Measurements from ENCODE around the gene NOXO1.

NOXO1 gene

GRCh38 chr16:2003231-2003826, 22.1 kb upstream of the NOXO1 start:
- Histone ChIP-seq H3K4me3 (ENCODE audit: low read depth, low read length) (no peak overlapping the region), H3K27me3 (ENCODE audit: insufficient read depth, low read length) (no peaks in the 10 kb centered on the region), H3K9me3 (ENCODE audit: insufficient read depth, low read depth, low read length) (peaks cover 1% of the 10 kb centered on the region), H4K91ac (ENCODE audit: low read depth, low read length) (no peak overlapping the region), H4K12ac (ENCODE audit: low read depth, low read length) (peak overlapping the region; percentile 20), H3K9ac (ENCODE audit: low read length) (no peak overlapping the region), H3K36me3 (ENCODE audit: control insufficient read depth in 1 of 2, insufficient read depth in 2 of 2, low read length in 2 of 2) (peaks cover 58 to 61% of the 10 kb centered on the region in 2 experiments), H3K4me2 (ENCODE audit: low read length) (no peak overlapping the region), H3K79me2 (ENCODE audit: control insufficient read depth, insufficient read depth, low read length, poor library complexity) (peaks cover 6% of the 10 kb centered on the region), H3K79me1 (ENCODE audit: low read length) (no peaks in the 10 kb centered on the region), H3K14ac (ENCODE audit: low read length) (no peak overlapping the region), H3K23ac (ENCODE audit: low read length) (no peak overlapping the region), H3K18ac (ENCODE audit: low read length) (no peak overlapping the region), H3K4me1 (ENCODE audit: control insufficient read depth in 1 of 2, insufficient read depth in 2 of 2, low read length in 2 of 2) (peaks cover 5 to 15% of the 10 kb centered on the region in 2 experiments), H4K8ac (ENCODE audit: low read depth, low read length) (no peak overlapping the region), H3K27ac (ENCODE audit: low read depth, low read length) (no peak overlapping the region), H2BK120ac (ENCODE audit: insufficient read depth, low read length, poor library complexity) (no peak overlapping the region), H2BK5ac (ENCODE audit: low read depth, low read length, poor library complexity) (no peak overlapping the region), H3K4ac (ENCODE audit: low read depth, low read length) (no peak overlapping the region), H2BK12ac (ENCODE audit: low read length) (no peak overlapping the region), H2AFZ (ENCODE audit: insufficient read depth, low read length, poor library complexity) (no peak overlapping the region), H2AK5ac (ENCODE audit: low read length) (no peak overlapping the region)
- DNase-seq, result no peak
- WGBS (ENCODE audit: extremely low coverage, insufficient coverage, insufficient read length), result no CpG with 5 or more reads among the region's 8 CpGs

DNA sequence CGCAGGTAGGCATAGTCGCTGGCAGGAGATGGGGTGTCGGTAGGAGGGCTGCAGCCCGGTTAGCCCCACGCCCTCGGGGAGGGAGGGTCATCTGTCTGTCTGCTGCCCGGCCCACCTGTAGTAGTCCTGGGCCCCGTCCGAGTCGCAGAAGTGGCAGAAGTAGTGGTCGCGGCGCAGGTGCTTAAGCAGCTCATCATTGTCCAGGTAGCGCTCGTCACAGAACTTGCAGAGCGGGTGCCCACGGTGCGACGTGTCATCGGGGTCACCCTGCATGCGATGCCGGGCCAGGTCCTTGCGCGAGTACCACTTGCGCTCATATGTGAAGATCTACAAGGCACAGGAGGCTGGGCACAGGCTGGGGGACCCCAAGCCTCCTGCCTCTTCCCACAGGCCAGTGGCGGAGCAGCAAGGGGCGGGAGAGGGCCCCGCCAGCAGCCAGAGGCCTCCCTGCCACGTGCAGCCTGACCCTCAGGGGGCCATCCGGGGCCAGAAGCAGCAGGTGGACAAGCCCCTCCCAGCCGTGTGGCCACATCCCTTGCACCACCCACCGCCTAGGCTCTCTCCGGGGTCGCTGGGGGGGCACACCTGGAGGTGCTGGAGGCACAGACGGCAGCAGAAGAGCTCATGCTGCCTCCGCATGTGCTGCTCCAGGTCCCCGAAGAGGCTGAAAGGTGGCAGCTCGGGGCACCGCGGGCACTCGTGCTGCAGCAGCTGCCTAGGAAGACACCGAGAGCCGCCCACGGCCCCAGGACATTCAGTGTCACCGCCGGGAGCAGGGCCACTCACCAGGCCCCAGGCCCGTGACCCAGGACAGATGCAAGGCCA, 21.3 kb upstream of the NOXO1 start:
- Histone ChIP-seq H2AK5ac (ENCODE audit: low read length) (no peak overlapping the region), H3K9me3 (ENCODE audit: insufficient read depth, low read depth, low read length) (peaks cover 1% of the 10 kb centered on the region), H3K18ac (ENCODE audit: low read length) (no peak overlapping the region), H3K27me3 (ENCODE audit: insufficient read depth, low read length) (no peaks in the 10 kb centered on the region), H2BK12ac (ENCODE audit: low read length) (no peak overlapping the region), H3K9ac (ENCODE audit: low read length) (no peak overlapping the region), H3K27ac (ENCODE audit: low read depth, low read length) (no peak overlapping the region), H4K8ac (ENCODE audit: low read depth, low read length) (no peak overlapping the region), H3K4me3 (ENCODE audit: low read depth, low read length) (no peak overlapping the region), H4K12ac (ENCODE audit: low read depth, low read length) (no peak overlapping the region), H3K79me2 (ENCODE audit: control insufficient read depth, insufficient read depth, low read length, poor library complexity) (peaks cover 6% of the 10 kb centered on the region), H3K4ac (ENCODE audit: low read depth, low read length) (no peak overlapping the region), H3K4me2 (ENCODE audit: low read length) (no peak overlapping the region), H3K79me1 (ENCODE audit: low read length) (no peaks in the 10 kb centered on the region), H2BK5ac (ENCODE audit: low read depth, low read length, poor library complexity) (no peak overlapping the region), H2AFZ (ENCODE audit: insufficient read depth, low read length, poor library complexity) (no peak overlapping the region), H2BK120ac (ENCODE audit: insufficient read depth, low read length, poor library complexity) (no peak overlapping the region), H3K36me3 (ENCODE audit: control insufficient read depth in 1 of 2, insufficient read depth in 2 of 2, low read length in 2 of 2) (peaks cover 61 to 63% of the 10 kb centered on the region in 2 experiments), H4K91ac (ENCODE audit: low read depth, low read length) (no peak overlapping the region), H3K23ac (ENCODE audit: low read length) (no peak overlapping the region), H3K4me1 (ENCODE audit: control insufficient read depth in 1 of 2, insufficient read depth in 2 of 2, low read length in 2 of 2) (peaks cover 5 to 11% of the 10 kb centered on the region in 2 experiments), H3K14ac (ENCODE audit: low read length) (no peak overlapping the region)
- no CpG with 5 or more reads among the region's 47 CpGs for WGBS (ENCODE audit: extremely low coverage, insufficient coverage, insufficient read length)
- DNase-seq, result no peak

DNA sequence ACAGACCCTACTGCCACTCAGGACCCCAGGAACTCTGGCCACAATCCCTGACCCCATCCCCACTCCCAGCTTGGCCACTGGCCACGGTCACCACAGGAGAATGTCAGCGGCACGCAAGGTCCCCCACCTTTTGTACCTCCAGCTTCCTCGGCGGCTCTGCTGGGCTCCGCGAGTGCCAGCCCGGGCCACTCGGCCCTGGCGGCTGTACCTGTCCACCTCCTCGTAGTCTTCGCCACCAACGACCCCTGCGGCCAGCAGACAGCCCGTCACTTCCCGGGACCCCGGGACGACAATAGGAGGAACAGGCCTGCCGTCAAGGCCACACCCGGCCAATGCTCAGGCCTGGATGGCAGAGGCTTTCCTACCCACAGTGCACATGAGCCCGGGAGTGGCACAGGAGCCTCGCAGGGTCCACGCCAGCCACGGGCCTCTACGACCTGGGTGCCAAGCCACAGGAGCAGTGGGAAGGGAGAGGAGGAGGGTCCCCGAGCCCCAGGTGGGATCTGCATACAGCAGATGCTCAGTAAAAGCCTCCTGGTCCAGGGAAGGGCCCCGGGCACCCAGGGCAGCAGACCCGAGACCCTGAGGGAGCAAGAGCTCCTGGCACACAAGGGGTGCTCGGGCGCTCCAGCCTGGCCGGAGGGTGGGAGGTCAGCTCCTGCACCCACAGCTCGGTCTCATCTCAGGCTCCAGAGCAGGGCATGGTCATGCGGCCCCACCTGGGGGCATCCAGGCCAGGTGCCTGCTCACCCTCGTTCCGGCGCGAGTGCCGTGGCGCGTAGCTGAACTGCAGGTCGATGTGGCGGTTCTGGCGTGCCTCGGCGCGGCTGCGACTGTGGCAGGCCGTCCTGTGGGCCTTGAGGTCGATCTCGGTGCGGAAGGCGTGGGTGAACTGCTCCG, 20.4 kb upstream of the NOXO1 start:
- no peak overlapping the region for H2BK12ac ChIP-seq (ENCODE audit: low read length)
- H4K91ac ChIP-seq (ENCODE audit: low read depth, low read length), result no peak overlapping the region
- no peak for DNase-seq
- no peak overlapping the region for H2AK5ac ChIP-seq (ENCODE audit: low read length)
- H2AFZ ChIP-seq (ENCODE audit: insufficient read depth, low read length, poor library complexity), result no peak overlapping the region
- no peak overlapping the region for H2BK120ac ChIP-seq (ENCODE audit: insufficient read depth, low read length, poor library complexity)
- no peak overlapping the region for H3K14ac ChIP-seq (ENCODE audit: low read length)
- H3K4ac ChIP-seq (ENCODE audit: low read depth, low read length), result no peak overlapping the region
- H4K8ac ChIP-seq (ENCODE audit: low read depth, low read length), result no peak overlapping the region
- no peak overlapping the region for H3K23ac ChIP-seq (ENCODE audit: low read length)
- no peak overlapping the region for H4K12ac ChIP-seq (ENCODE audit: low read depth, low read length)
- WGBS (ENCODE audit: extremely low coverage, insufficient coverage, insufficient read length), result no CpG with 5 or more reads among the region's 53 CpGs
- H3K4me2 ChIP-seq (ENCODE audit: low read length), result no peak overlapping the region
- H3K4me1 ChIP-seq (ENCODE audit: control insufficient read depth in 1 of 2, insufficient read depth in 2 of 2, low read length in 2 of 2), result peaks cover 5% of the 10 kb centered on the region in 2 experiments
- H3K27me3 ChIP-seq (ENCODE audit: insufficient read depth, low read length), result no peaks in the 10 kb centered on the region
- peaks cover 1% of the 10 kb centered on the region for H3K9me3 ChIP-seq (ENCODE audit: insufficient read depth, low read depth, low read length)
- H3K4me3 ChIP-seq (ENCODE audit: low read depth, low read length), result no peak overlapping the region
- H3K79me1 ChIP-seq (ENCODE audit: low read length), result no peaks in the 10 kb centered on the region
- no peak overlapping the region for H3K9ac ChIP-seq (ENCODE audit: low read length)
- H3K27ac ChIP-seq (ENCODE audit: low read depth, low read length), result no peak overlapping the region
- peaks cover 3% of the 10 kb centered on the region for H3K79me2 ChIP-seq (ENCODE audit: control insufficient read depth, insufficient read depth, low read length, poor library complexity)
- H2BK5ac ChIP-seq (ENCODE audit: low read depth, low read length, poor library complexity), result no peak overlapping the region
- no peak overlapping the region for H3K18ac ChIP-seq (ENCODE audit: low read length)
- H3K36me3 ChIP-seq (ENCODE audit: control insufficient read depth in 1 of 2, insufficient read depth in 2 of 2, low read length in 2 of 2), result peaks cover 64 to 67% of the 10 kb centered on the region in 2 experiments

- no peak overlapping the region for H2BK5ac ChIP-seq (ENCODE audit: low read depth, low read length, poor library complexity)
- H3K27ac ChIP-seq (ENCODE audit: low read depth, low read length), result no peak overlapping the region
- H3K9ac ChIP-seq (ENCODE audit: low read length), result no peak overlapping the region
- H3K27me3 ChIP-seq (ENCODE audit: insufficient read depth, low read length), result no peaks in the 10 kb centered on the region
- DNase-seq, result no peak
- no peaks in the 10 kb centered on the region for H3K79me1 ChIP-seq (ENCODE audit: low read length)
- no peak overlapping the region for H3K4ac ChIP-seq (ENCODE audit: low read depth, low read length)
- H2AFZ ChIP-seq (ENCODE audit: insufficient read depth, low read length, poor library complexity), result no peak overlapping the region
- H3K9me3 ChIP-seq (ENCODE audit: insufficient read depth, low read depth, low read length), result no peaks in the 10 kb centered on the region
- H2BK12ac ChIP-seq (ENCODE audit: low read length), result no peak overlapping the region
- no peak overlapping the region for H3K18ac ChIP-seq (ENCODE audit: low read length)
- H3K36me3 ChIP-seq (ENCODE audit: control insufficient read depth in 1 of 2, insufficient read depth in 2 of 2, low read length in 2 of 2), result peaks cover 64 to 68% of the 10 kb centered on the region in 2 experiments
- H3K4me2 ChIP-seq (ENCODE audit: low read length), result no peak overlapping the region
- no peak overlapping the region for H4K8ac ChIP-seq (ENCODE audit: low read depth, low read length)
- H2BK120ac ChIP-seq (ENCODE audit: insufficient read depth, low read length, poor library complexity), result no peak overlapping the region
- H3K14ac ChIP-seq (ENCODE audit: low read length), result no peak overlapping the region
- no CpG with 5 or more reads among the region's 19 CpGs for WGBS (ENCODE audit: extremely low coverage, insufficient coverage, insufficient read length)
- H4K12ac ChIP-seq (ENCODE audit: low read depth, low read length), result no peak overlapping the region
- H3K4me1 ChIP-seq (ENCODE audit: control insufficient read depth in 1 of 2, insufficient read depth in 2 of 2, low read length in 2 of 2), result peaks cover 5% of the 10 kb centered on the region in 2 experiments
- no peak overlapping the region for H4K91ac ChIP-seq (ENCODE audit: low read depth, low read length)
- no peak overlapping the region for H3K4me3 ChIP-seq (ENCODE audit: low read depth, low read length)
- H3K79me2 ChIP-seq (ENCODE audit: control insufficient read depth, insufficient read depth, low read length, poor library complexity), result no peaks in the 10 kb centered on the region
- H2AK5ac ChIP-seq (ENCODE audit: low read length), result no peak overlapping the region
- H3K23ac ChIP-seq (ENCODE audit: low read length), result no peak overlapping the region
These were observed 19.8 kb upstream of the NOXO1 start for GRCh38 chr16:2001035-2001434.

Data from trophoblast cell (in vitro differentiated cells and primary cell).